GM23248 (cell line): ENCODE measurements around the gene HIPK2.

Experiments
- EZH2 ChIP-seq: fragments of 200-600 bp; sonication (generic); IDR thresholded peaks from 2 replicates; pipeline ENCODE4 v1.6.1; 2018; ENCODE audit warnings: antibody characterized with exemption, mild to moderate bottlenecking; ENCODE audit not compliant: insufficient read depth, poor library complexity, severe bottlenecking
- EZH2phosphoT487 ChIP-seq: fragments of 200-600 bp; sonication (generic); IDR thresholded peaks from 2 replicates; pipeline ENCODE4 v1.6.1; 2018; ENCODE audit warnings: antibody characterized with exemption, moderate library complexity, mild to moderate bottlenecking, low read depth; ENCODE audit not compliant: insufficient read depth

- no peak for TF ChIP-seq EZH2phosphoT487
- no peak for TF ChIP-seq EZH2
Observed at GRCh38 chr7:139726485-139726869, 51.3 kb downstream of the HIPK2 start.
